WTC11 (cell line): ENCODE data around the gene D2HGDH. TPM values are rescaled to one million over a fixed set of nuclear protein-coding genes. Genes with fewer than 3 reads are reported as not detected.
A peak's percentile ranks its signal among the peaks of the same experiment; 100 is the strongest.

Experiments used
- ATAC-seq: fragments of 200-7000 bp; cut with Tn5 transposase; 2 replicates; pipeline ENCODE4 v1.10.0; 2021; ENCODE audit warnings: mild to moderate bottlenecking, moderate library complexity
- CTCF ChIA-PET: fragments of 300-600 bp; sonication (Branson Sonifier 250); formaldehyde crosslinking; loops from one replicate; lab custom pipeline; 2021; ENCODE audit warnings: antibody characterized with exemption; lab: Charles Lee
- POLR2A ChIA-PET: fragments of 350-600 bp; sonication (Branson Sonifier 250); formaldehyde crosslinking; loops from one replicate; lab custom pipeline; 2021; ENCODE audit warnings: antibody characterized with exemption; lab: Charles Lee
- DNase-seq: peaks from one replicate; pipeline ENCODE4 v3.0.0; 2021; ENCODE audit warnings: low spot score
- H3K27ac Mint-ChIP-seq: 2 replicates; pipeline ENCODE4 v1.8.0; 2021; ENCODE audit warnings: mixed read lengths
- H3K27me3 Mint-ChIP-seq: 2 replicates; pipeline ENCODE4 v1.8.0; 2021; ENCODE audit warnings: low read depth, mild to moderate bottlenecking, moderate library complexity, mixed read lengths
- H3K36me3 Mint-ChIP-seq: 2 replicates; pipeline ENCODE4 v1.8.0; 2021; ENCODE audit warnings: mixed read lengths
- H3K4me1 Mint-ChIP-seq: 2 replicates; pipeline ENCODE4 v1.8.0; 2022; ENCODE audit warnings: mixed read lengths
- H3K4me3 Mint-ChIP-seq: 2 replicates; pipeline ENCODE4 v1.8.0; 2021; ENCODE audit warnings: mild to moderate bottlenecking, moderate library complexity, mixed read lengths
- H3K9me3 Mint-ChIP-seq: 2 replicates; pipeline ENCODE4 v1.8.0; 2021; ENCODE audit warnings: mixed read lengths
- ARID4B ChIP-seq: sonication (generic); formaldehyde crosslinking; IDR thresholded peaks from 2 replicates; pipeline ENCODE4 v1.8.0; 2023; ENCODE audit warnings: missing genetic modification reagents, mild to moderate bottlenecking, borderline replicate concordance
- ATF6 ChIP-seq: sonication (generic); formaldehyde crosslinking; IDR thresholded peaks from 2 replicates; pipeline ENCODE4 v1.8.1; 2023; ENCODE audit warnings: mild to moderate bottlenecking, missing genetic modification reagents
- CREB1 ChIP-seq: sonication (generic); formaldehyde crosslinking; IDR thresholded peaks from 2 replicates; pipeline ENCODE4 v1.8.0; 2023; ENCODE audit warnings: mild to moderate bottlenecking, missing genetic modification reagents
- FOXK1 ChIP-seq: sonication (generic); formaldehyde crosslinking; IDR thresholded peaks from 2 replicates; pipeline ENCODE4 v1.8.0; 2022; ENCODE audit warnings: mild to moderate bottlenecking, moderate library complexity, missing genetic modification reagents
- NFE2L1 ChIP-seq: sonication (generic); formaldehyde crosslinking; IDR thresholded peaks from 2 replicates; pipeline ENCODE4 v1.8.1; 2023; ENCODE audit warnings: missing genetic modification reagents
- PRRX2 ChIP-seq: fragments of 250-450 bp; sonication (Bioruptor Pico); IDR thresholded peaks from 2 replicates; pipeline ENCODE4 v1.8.0; 2021; ENCODE audit warnings: mild to moderate bottlenecking
- RORB ChIP-seq: fragments of 250-450 bp; sonication (Bioruptor Pico); IDR thresholded peaks from 2 replicates; pipeline ENCODE4 v1.9.0; 2021; ENCODE audit warnings: mild to moderate bottlenecking
- USF1 ChIP-seq: sonication (generic); formaldehyde crosslinking; IDR thresholded peaks from 2 replicates; pipeline ENCODE4 v1.8.0; 2022; ENCODE audit warnings: mild to moderate bottlenecking, missing genetic modification reagents
- ZBTB43 ChIP-seq: sonication (generic); formaldehyde crosslinking; IDR thresholded peaks from 2 replicates; pipeline ENCODE4 v1.8.1; 2023; ENCODE audit warnings: mild to moderate bottlenecking, missing genetic modification reagents
- ZMAT4 ChIP-seq: fragments of 250-450 bp; sonication (Bioruptor Pico); IDR thresholded peaks from 2 replicates; pipeline ENCODE4 v1.9.0; 2021; ENCODE audit warnings: mild to moderate bottlenecking
- ZNF532 ChIP-seq: fragments of 250-450 bp; sonication (Bioruptor Pico); IDR thresholded peaks from 2 replicates; pipeline ENCODE4 v1.9.0; 2021; ENCODE audit warnings: mild to moderate bottlenecking, borderline replicate concordance
- ZNF671 ChIP-seq: fragments of 250-450 bp; sonication (Bioruptor Pico); IDR thresholded peaks from 2 replicates; pipeline ENCODE4 v1.8.0; 2021; ENCODE audit warnings: mild to moderate bottlenecking
- total RNA-seq: library from RNA; stranded (reverse); gene quantifications from 3 replicates; pipeline ENCODE4 v1.2.3, GENCODE V29; 2021

The D2HGDH gene
- total RNA-seq, 1 experiment from 2014 or later = 22.7 TPM

GRCh38 chr2:241702155-241703031, 32.0 kb upstream of the D2HGDH start (continued):
- no peak for TF ChIP-seq ZBTB43 (CRISPR knock-in tag)
- peak; percentile 62; the same call in 1 of the 2 replicates for TF ChIP-seq FOXK1 (CRISPR knock-in tag)
- TF ChIP-seq NFE2L1 (CRISPR knock-in tag) = peak; percentile 27; the same call in 1 of the 2 replicates

GRCh38 chr2:241703032-241703604, 31.3 kb upstream of the D2HGDH start:
- Mint-ChIP-seq H3K4me1 (peaks cover 12% of the 10 kb centered on the region), H3K27ac (peak overlapping the region; percentile 22), H3K4me3 (peak overlapping the region; percentile 83), H3K36me3 (peaks cover 30% of the 10 kb centered on the region), H3K27me3 (no peaks in the 10 kb centered on the region), H3K9me3 (0 out of 2 replicates have a peak, but pooled peaks cover 7% of the 10 kb centered on the region)
- TF ChIP-seq ZMAT4 (CRISPR knock-in tag) = no peak
- TF ChIP-seq ARID4B (CRISPR knock-in tag) = peak; percentile 6; the same call in 1 of the 2 replicates
- ChIA-PET POLR2A (interaction anchor here (3.0 kb wide), 1 partner anchor 16 kb away, joined by 28 read pairs; the partner anchor contains the start of gene DTYMK), CTCF (interaction anchor here (0.8 to 4.1 kb wide), 9 partner anchors 12 to 174 kb away, joined by 4 to 30 read pairs (median 7); partner anchors contain the start of genes D2HGDH and DTYMK)
- DNase-seq = no peak
- no peak; the same call in 1 of the 2 replicates for ATAC-seq

GRCh38 chr2:241706537-241706936, 27.9 kb upstream of the D2HGDH start:
- 0 out of 2 replicates have a peak, but pooled peaks cover 7% of the 10 kb centered on the region for H3K9me3 Mint-ChIP-seq
- ATAC-seq (no peak), DNase-seq (no peak)
- peaks cover 5% of the 10 kb centered on the region for H3K4me1 Mint-ChIP-seq
- no peak overlapping the region for H3K27ac Mint-ChIP-seq
- CTCF ChIA-PET = interaction anchor here (0.7 kb wide), 2 partner anchors 8 to 117 kb away, joined by 3 to 4 read pairs; no protein-coding TSS in a partner anchor
- POLR2A ChIA-PET = interaction anchor here (0.7 kb wide), 2 partner anchors 11 to 53 kb away, joined by 3 read pairs; no protein-coding TSS in a partner anchor
- TF ChIP-seq ATF6 (CRISPR knock-in tag) (no peak), RORB (CRISPR knock-in tag) (no peak), ZNF671 (CRISPR knock-in tag) (no peak)
- peaks cover 53% of the 10 kb centered on the region for H3K36me3 Mint-ChIP-seq
- no peak overlapping the region for H3K4me3 Mint-ChIP-seq
- no peaks in the 10 kb centered on the region for H3K27me3 Mint-ChIP-seq

- ATAC-seq = no peak
- Mint-ChIP-seq H3K27ac (no peak overlapping the region), H3K36me3 (peaks cover 70% of the 10 kb centered on the region)
- TF ChIP-seq USF1 (CRISPR knock-in tag) (no peak), RORB (CRISPR knock-in tag) (no peak), CREB1 (CRISPR knock-in tag) (no peak), ZMAT4 (CRISPR knock-in tag) (no peak), PRRX2 (CRISPR knock-in tag) (no peak), ZNF532 (CRISPR knock-in tag) (no peak)
Observed at GRCh38 chr2:241708879-241709278, 25.6 kb upstream of the D2HGDH start.

More at GRCh38 chr2:241708879-241709278, 25.6 kb upstream of the D2HGDH start:
- H3K27me3 Mint-ChIP-seq = no peaks in the 10 kb centered on the region
- H3K4me3 Mint-ChIP-seq = no peak overlapping the region
- CTCF ChIA-PET = no interaction called here
- H3K4me1 Mint-ChIP-seq = no peaks in the 10 kb centered on the region
- no peak for DNase-seq
- POLR2A ChIA-PET = no interaction called here
- H3K9me3 Mint-ChIP-seq = 0 out of 2 replicates have a peak, but pooled peaks cover 7% of the 10 kb centered on the region
